CD14-positive monocyte (primary cell): ENCODE data around the gene SLC25A1. TPM values are rescaled to one million over a fixed set of nuclear protein-coding genes. Genes with fewer than 3 reads are reported as not detected.
A peak's percentile ranks its signal among the peaks of the same experiment; 100 is the strongest.
"Not testable (repeated sequence)": the region's sequence is repeated elsewhere in the genome, so short reads cannot be mapped to it uniquely, and the experiment has no call there.

Experiments
- DNase-seq, 3 donors: peaks; one replicate each; pipeline ENCODE4 v3.0.0-alpha.2; 2011 to 2022
- H2AFZ ChIP-seq: 2 replicates; pipeline ENCODE4 v1.6.0; 2012; ENCODE audit warnings: mild to moderate bottlenecking, low read depth, low read length, inconsistent platforms; ENCODE audit not compliant: insufficient read depth, poor library complexity, severe bottlenecking
- H3K27ac ChIP-seq, 2 donors: 1 replicate in 1 of 2; 2 replicates in 1 of 2; pipeline ENCODE4 v1.5.1; 2012 to 2013; ENCODE audit warnings: low read length in 2 of 2, control low read depth in 1 of 2, inconsistent platforms in 1 of 2, low read depth in 1 of 2, mild to moderate bottlenecking in 1 of 2
- H3K27me3 ChIP-seq, 2 donors: one replicate each; pipeline versions ENCODE4 v1.6.0 to v1.6.1; 2011 to 2013; ENCODE audit warnings: low read length in 2 of 2; ENCODE audit not compliant: control insufficient read depth in 2 of 2, insufficient read depth in 2 of 2
- H3K36me3 ChIP-seq, 2 donors: replicated peaks in 1 of 2; 1 replicate in 1 of 2; 2 replicates in 1 of 2; pipeline versions ENCODE4 v1.5.1 to v1.6.1; 2012 to 2013; ENCODE audit warnings: low read length in 2 of 2, control low read depth in 1 of 2, inconsistent platforms in 1 of 2, mild to moderate bottlenecking in 1 of 2; ENCODE audit not compliant: insufficient read depth in 2 of 2, control insufficient read depth in 1 of 2
- H3K4me1 ChIP-seq, 2 donors: 1 replicate in 1 of 2; 2 replicates in 1 of 2; pipeline versions ENCODE4 v1.5.1 to v1.6.1; 2012 to 2013; ENCODE audit warnings: low read length in 2 of 2, control low read depth in 1 of 2, inconsistent platforms in 1 of 2, mild to moderate bottlenecking in 1 of 2, moderate library complexity in 1 of 2; ENCODE audit not compliant: insufficient read depth in 2 of 2, control insufficient read depth in 1 of 2
- H3K4me2 ChIP-seq: replicated peaks from 2 replicates; pipeline ENCODE3; 2012; ENCODE audit warnings: low read length, moderate library complexity, mild to moderate bottlenecking; ENCODE audit not compliant: poor library complexity, severe bottlenecking; ENCODE audit errors: extremely low read depth
- H3K4me3 ChIP-seq, 3 experiments: fragments of 200-600 bp in 1 of 3; sonication (generic) in 1 of 3; replicated peaks in 1 of 3; 1 replicate in 2 of 3; 2 replicates in 1 of 3; pipeline ENCODE4 v1.5.1; 2011 to 2013; ENCODE audit warnings: low read length in 3 of 3, mild to moderate bottlenecking in 3 of 3, control low read depth in 2 of 3, low read depth in 2 of 3, inconsistent platforms in 1 of 3, moderate library complexity in 1 of 3
- H3K79me2 ChIP-seq: 2 replicates; pipeline ENCODE4 v1.6.0; 2012; ENCODE audit warnings: mild to moderate bottlenecking, control low read depth, inconsistent platforms, low read length, moderate library complexity; ENCODE audit not compliant: insufficient read depth
- H3K9ac ChIP-seq: 2 replicates; pipeline ENCODE4 v1.6.0; 2017; ENCODE audit warnings: low read length, mild to moderate bottlenecking; ENCODE audit not compliant: insufficient read depth, poor library complexity, severe bottlenecking
- H3K9me3 ChIP-seq, 2 donors: replicated peaks in 1 of 2; 1 replicate in 1 of 2; 2 replicates in 1 of 2; pipeline versions ENCODE4 v1.5.1 to v1.6.1; 2012 to 2013; ENCODE audit warnings: low read length in 2 of 2, control low read depth in 1 of 2; ENCODE audit not compliant: control insufficient read depth in 1 of 2, insufficient read depth in 1 of 2
- H4K20me1 ChIP-seq: 2 replicates; pipeline ENCODE4 v1.6.0; 2012; ENCODE audit warnings: mild to moderate bottlenecking, low read length, control low read depth, moderate library complexity; ENCODE audit not compliant: insufficient read depth
- H3K27ac Mint-ChIP-seq, 7 donors: one replicate each; pipeline ENCODE4 v1.8.0; 2020; ENCODE audit warnings: mild to moderate bottlenecking in 7 of 7, mixed read lengths in 7 of 7, moderate library complexity in 6 of 7, inconsistent platforms in 2 of 7
- H3K27me3 Mint-ChIP-seq, 3 donors: one replicate each; pipeline ENCODE4 v1.8.0; 2021 to 2022; ENCODE audit warnings: low read depth in 3 of 3, mild to moderate bottlenecking in 3 of 3, mixed read lengths in 3 of 3, moderate library complexity in 3 of 3, inconsistent platforms in 1 of 3
- H3K36me3 Mint-ChIP-seq, 2 donors: one replicate each; pipeline ENCODE4 v1.8.0; 2020; ENCODE audit warnings: mixed read lengths in 2 of 2, inconsistent platforms in 1 of 2, mild to moderate bottlenecking in 1 of 2
- H3K4me1 Mint-ChIP-seq: one replicate; pipeline ENCODE4 v1.8.0; 2020; ENCODE audit warnings: mild to moderate bottlenecking, mixed read lengths
- H3K4me3 Mint-ChIP-seq, 2 donors: one replicate each; pipeline ENCODE4 v1.8.0; 2020; ENCODE audit warnings: mild to moderate bottlenecking in 2 of 2, mixed read lengths in 2 of 2, moderate library complexity in 1 of 2
- H3K9me3 Mint-ChIP-seq, 7 donors: one replicate each; pipeline ENCODE4 v1.8.0; 2020 to 2022; ENCODE audit warnings: mixed read lengths in 7 of 7, mild to moderate bottlenecking in 6 of 7, moderate library complexity in 6 of 7, inconsistent platforms in 2 of 7
- CTCF ChIP-seq: fragments of 200-600 bp; IDR thresholded peaks from one replicate; pipeline ENCODE4 v1.8.0; 2022; ENCODE audit warnings: antibody characterized with exemption, mild to moderate bottlenecking
- WGBS: methylation state at CpG from one replicate; pipeline ENCODE4 v1.1.5; 2013; ENCODE audit warnings: missing lambda C conversion rate; ENCODE audit not compliant: insufficient coverage; 5-methylcytosine and 5-hydroxymethylcytosine counted together
- intact Hi-C, 2 donors: fragments of 100-400 bp; cut with micrococcal nuclease; formaldehyde crosslinking; loops; one replicate each; pipeline versions ENCODE4 v1.15.0 to v1.15.1; 2023
- polyA plus RNA-seq, 3 donors: library from polyadenylated mRNA; depleted of rRNA in 1 of 3; unstranded in 2 of 3; stranded (reverse) in 1 of 3; fragments of 300-500 nt in 2 of 3; fragments of >200 nt in 1 of 3; fragmentation: Illumina TruSeq in 2 of 3; gene quantifications; 1 replicate in 2 of 3; 2 replicates in 1 of 3; pipeline ENCODE4 v1.2.3, GENCODE V29; 2012 to 2021

SLC25A1 gene
- polyA plus RNA-seq, 3 donors, result 15.2 to 37.4 (median 35.1) TPM

- intact Hi-C loops, result no loop called here
- H3K4me3 Mint-ChIP-seq, result peak overlapping the region in 1 of 2 donors; percentile 11
These were observed 12.1 kb downstream of the SLC25A1 start for GRCh38 chr22:19166421-19166820.

GRCh38 chr22:19164425-19164824, 14.1 kb downstream of the SLC25A1 start:
- Histone ChIP-seq H3K79me2 (no peaks in the 10 kb centered on the region), H3K4me2 (no peak overlapping the region), H3K4me1 (peaks cover 2 to 10% of the 10 kb centered on the region in 2 donors), H3K36me3 (no peaks in the 10 kb centered on the region), H2AFZ (no peak overlapping the region), H4K20me1 (no peaks in the 10 kb centered on the region), H3K27ac (no peak overlapping the region), H3K9ac (no peak overlapping the region), H3K4me3 (no peak overlapping the region), H3K27me3 (peaks cover 12 to 31% of the 10 kb centered on the region in 2 donors), H3K9me3 (peaks cover 0 to 12% of the 10 kb centered on the region in 2 donors)
- peaks cover 0 to 20% (median 7%) of the 10 kb centered on the region in 7 donors for H3K9me3 Mint-ChIP-seq
- H3K36me3 Mint-ChIP-seq, result peaks cover 0 to 4% of the 10 kb centered on the region in 2 donors
- 100% methylated on average over 3 of the region's 6 CpGs for WGBS
- H3K27me3 Mint-ChIP-seq, result peaks cover 30 to 52% (median 42%) of the 10 kb centered on the region in 3 donors
- no peak for TF ChIP-seq CTCF
- DNase-seq, result no peak
- intact Hi-C loops, result no loop called here
- peaks cover 15% of the 10 kb centered on the region for H3K4me1 Mint-ChIP-seq
- no peak overlapping the region for H3K4me3 Mint-ChIP-seq
- H3K27ac Mint-ChIP-seq, result no peak overlapping the region

More at GRCh38 chr22:19166421-19166820, 12.1 kb downstream of the SLC25A1 start:
- no peak overlapping the region for H3K27ac Mint-ChIP-seq
- Histone ChIP-seq H2AFZ (no peak overlapping the region), H3K9me3 (peaks cover 0 to 12% of the 10 kb centered on the region in 2 donors), H3K27me3 (peaks cover 21 to 48% of the 10 kb centered on the region in 2 donors), H3K36me3 (no peaks in the 10 kb centered on the region), H3K4me1 (peaks cover 14 to 21% of the 10 kb centered on the region in 2 donors), H3K27ac (no peak overlapping the region), H3K9ac (no peak overlapping the region), H3K79me2 (peaks cover 3% of the 10 kb centered on the region), H4K20me1 (no peaks in the 10 kb centered on the region), H3K4me3 (no peak overlapping the region), H3K4me2 (no peak overlapping the region)
- peaks cover 0 to 4% of the 10 kb centered on the region in 2 donors for H3K36me3 Mint-ChIP-seq
- H3K9me3 Mint-ChIP-seq, result peaks cover 0 to 21% (median 9%) of the 10 kb centered on the region in 7 donors
- TF ChIP-seq CTCF, result no peak
- no peak for DNase-seq
- peaks cover 47 to 66% (median 56%) of the 10 kb centered on the region in 3 donors for H3K27me3 Mint-ChIP-seq
- WGBS, result 91% methylated on average over 8 of the region's 8 CpGs
- H3K4me1 Mint-ChIP-seq, result peaks cover 16% of the 10 kb centered on the region

GRCh38 chr22:19158649-19159048, 19.9 kb downstream of the SLC25A1 start:
- H3K9me3 ChIP-seq, H3K4me3 Mint-ChIP-seq, H4K20me1 ChIP-seq, H3K27me3 ChIP-seq, H2AFZ ChIP-seq, H3K36me3 Mint-ChIP-seq, H3K27ac ChIP-seq, H3K9me3 Mint-ChIP-seq, H3K36me3 ChIP-seq, H3K4me3 ChIP-seq, DNase-seq, H3K9ac ChIP-seq, H3K4me2 ChIP-seq, H3K79me2 ChIP-seq, intact Hi-C loops: not testable (repeated sequence)
- H3K4me1 ChIP-seq, result peaks cover 9 to 18% of the 10 kb centered on the region in 2 donors
- peaks cover 5 to 20% (median 17%) of the 10 kb centered on the region in 3 donors for H3K27me3 Mint-ChIP-seq
- H3K27ac Mint-ChIP-seq, result peak overlapping the region in 1 of 7 donors; percentile 68
- H3K4me1 Mint-ChIP-seq, result peaks cover 23% of the 10 kb centered on the region
- 87% methylated on average over 6 of the region's 11 CpGs for WGBS
